ENCODE results near the gene OR6C6. TPM values are rescaled to one million over a fixed set of nuclear protein-coding genes. Genes with fewer than 3 reads are reported as not detected.
"Not testable (repeated sequence)": the region's sequence is repeated elsewhere in the genome, so short reads cannot be mapped to it uniquely, and the experiment has no call there.

The OR6C6 gene
- total and polyA plus RNA-seq, 10 of the 15 experiments (the other 5 are each of a cell fraction or from before 2014, with no cell fraction given) = not detected

GRCh38 chr12:55330446-55330845, 34.1 kb upstream of the OR6C6 start, which contains the start of gene OR6C3:
TSS of gene OR6C3 (plus strand) at chr12:55330746. CDS start at chr12:55331701, 955 bp downstream.
- no peak for DNase-seq (ENCODE audit: low read depth, low spot score)
- no peaks in the 10 kb centered on the region for H3K36me3 ChIP-seq (ENCODE audit: control insufficient read depth in 2 of 2, insufficient read depth in 2 of 2, low read length in 1 of 2)
- H3K4me1 ChIP-seq (ENCODE audit: control insufficient read depth, insufficient read depth, low read length) = no peaks in the 10 kb centered on the region
- no peak for ATAC-seq
- no TSS peak for BruUV-seq (replicated peaks)
- H3K4me2 ChIP-seq (ENCODE audit: control insufficient read depth, insufficient read depth) = no peak within 1 kb of the TSS
- RAD21 ChIA-PET (ENCODE audit: unreplicated experiment) = no interaction called here
- POLR2A ChIA-PET = no interaction called here
- FAIRE-seq = no peak
- in situ Hi-C loops (cut with MboI) = no loop called here
- no peaks in the 10 kb centered on the region for H3K27me3 ChIP-seq (replicated peaks in 1 of 2; ENCODE audit: control insufficient read depth in 2 of 2, insufficient read depth in 2 of 2, low read length in 1 of 2)
- SMC1A ChIA-PET (ENCODE audit: uncharacterized antibody, unreplicated experiment) = no interaction called here
- H2AFZ ChIP-seq (ENCODE audit: control insufficient read depth, low read depth, low read length) = no peak within 1 kb of the TSS
- H3K79me2 ChIP-seq (ENCODE audit: control insufficient read depth, insufficient read depth, low read length) = no peaks in the 10 kb centered on the region
- H4K20me1 ChIP-seq (ENCODE audit: control insufficient read depth, insufficient read depth) = no peaks in the 10 kb centered on the region
- no peak within 1 kb of the TSS for H3K4me3 ChIP-seq
- no peak within 1 kb of the TSS for H3K27ac ChIP-seq (ENCODE audit: control insufficient read depth, insufficient read depth)
- intact Hi-C loops (cut with micrococcal nuclease; ENCODE audit: unreplicated experiment) = no loop called here
- no peak within 1 kb of the TSS for H3K9ac ChIP-seq (ENCODE audit: control insufficient read depth, insufficient read depth, low read length)
- CTCF ChIA-PET = no interaction called here
- TF ChIP-seq ZNF217 (IDR thresholded peaks at IDR 0.05) (no peak), NR2C1 (IDR thresholded peaks at IDR 0.05) (no peak), MLLT1 (IDR thresholded peaks at IDR 0.05) (no peak), RCOR1 (conservative IDR thresholded peaks at IDR 0.05; ENCODE audit: low read depth, low read length) (no peak), BCL3 (IDR thresholded peaks at IDR 0.05; ENCODE audit: borderline replicate concordance, insufficient read depth, low read depth, low read length, poor library complexity, severe bottlenecking) (no peak), RAD21 (IDR thresholded peaks at IDR 0.05; ENCODE audit: insufficient read depth, low read depth, low read length) (no peak), LARP7 (IDR thresholded peaks at IDR 0.05) (no peak), SP1 (IDR thresholded peaks at IDR 0.05; ENCODE audit: low read depth, low read length) (no peak), ZSCAN29 (IDR thresholded peaks at IDR 0.05) (no peak), EGR1 (IDR thresholded peaks at IDR 0.05; ENCODE audit: borderline replicate concordance in 1 of 2, low read depth in 2 of 2, low read length in 2 of 2) (no peak), NR2C2 (IDR thresholded peaks at IDR 0.05; ENCODE audit: borderline replicate concordance, control insufficient read depth, insufficient read length, low read depth) (no peak), ATF2 (IDR thresholded peaks at IDR 0.05; ENCODE audit: low read length) (no peak), BHLHE40 (IDR thresholded peaks at IDR 0.05; ENCODE audit: borderline replicate concordance in 1 of 2, low read depth in 2 of 2, low read length in 1 of 2) (no peak), POLR2AphosphoS5 (IDR thresholded peaks at IDR 0.05; ENCODE audit: low read length) (no peak)
- no peaks in the 10 kb centered on the region for H3K9me3 ChIP-seq (replicated peaks; ENCODE audit: control insufficient read depth, insufficient read depth, low read length)
- 20% methylated on average over 1 of the region's 1 CpG for WGBS (ENCODE audit: insufficient coverage, insufficient replicate concordance, low lambda C conversion rate, missing lambda C conversion rate)

GRCh38 chr12:55325801-55326200, 29.4 kb upstream of the OR6C6 start:
- H3K4me2 ChIP-seq (ENCODE audit: control insufficient read depth, insufficient read depth); RAD21 ChIA-PET (ENCODE audit: unreplicated experiment): not testable (repeated sequence)
- WGBS (ENCODE audit: insufficient coverage, insufficient replicate concordance, low lambda C conversion rate, missing lambda C conversion rate) = 73% methylated on average over 6 of the region's 6 CpGs

More at GRCh38 chr12:55325801-55326200, 29.4 kb upstream of the OR6C6 start:
- ATAC-seq; H3K9me3 ChIP-seq (replicated peaks; ENCODE audit: control insufficient read depth, insufficient read depth, low read length); POLR2A ChIA-PET; H3K79me2 ChIP-seq (ENCODE audit: control insufficient read depth, insufficient read depth, low read length); H3K27me3 ChIP-seq (replicated peaks in 1 of 2; ENCODE audit: control insufficient read depth in 2 of 2, insufficient read depth in 2 of 2, low read length in 1 of 2); FAIRE-seq; in situ Hi-C loops (cut with MboI); H3K9ac ChIP-seq (ENCODE audit: control insufficient read depth, insufficient read depth, low read length); DNase-seq (ENCODE audit: low read depth, low spot score); BruUV-seq (replicated peaks); H3K4me3 ChIP-seq; intact Hi-C loops (cut with micrococcal nuclease; ENCODE audit: unreplicated experiment); H3K36me3 ChIP-seq (ENCODE audit: control insufficient read depth in 2 of 2, insufficient read depth in 2 of 2, low read length in 1 of 2); H3K27ac ChIP-seq (ENCODE audit: control insufficient read depth, insufficient read depth); CTCF ChIA-PET; H3K4me1 ChIP-seq (ENCODE audit: control insufficient read depth, insufficient read depth, low read length); H4K20me1 ChIP-seq (ENCODE audit: control insufficient read depth, insufficient read depth); H2AFZ ChIP-seq (ENCODE audit: control insufficient read depth, low read depth, low read length); SMC1A ChIA-PET (ENCODE audit: uncharacterized antibody, unreplicated experiment): not testable (repeated sequence)

Measured in GM12878 (cell line).